NT2/D1 (cell line): ENCODE measurements around the gene NTM.

Experiments used
- DNase-seq: peaks from one replicate; pipeline ENCODE4 v3.0.0-alpha.2; 2011; ENCODE audit warnings: low read depth, low spot score
- H3K27me3 ChIP-seq: 2 replicates; pipeline ENCODE4 v1.6.0; 2011; ENCODE audit warnings: mild to moderate bottlenecking; ENCODE audit not compliant: insufficient read length, insufficient read depth
- H3K36me3 ChIP-seq: 2 replicates; pipeline ENCODE4 v1.6.1; 2011; ENCODE audit warnings: mild to moderate bottlenecking, low read length, mixed read lengths; ENCODE audit not compliant: insufficient read depth, insufficient read length
- H3K4me1 ChIP-seq: 2 replicates; pipeline ENCODE4 v1.5.1; 2011; ENCODE audit not compliant: insufficient read depth, insufficient read length
- H3K4me3 ChIP-seq: 2 replicates; pipeline ENCODE4 v1.5.1; 2011; ENCODE audit warnings: low read depth; ENCODE audit not compliant: insufficient read length
- H3K9ac ChIP-seq: 2 replicates; pipeline ENCODE4 v1.6.0; 2011; ENCODE audit warnings: low read depth; ENCODE audit not compliant: insufficient read length
- H3K9me3 ChIP-seq: 2 replicates; pipeline ENCODE4 v1.5.1; 2011; ENCODE audit warnings: mild to moderate bottlenecking, low read length; ENCODE audit not compliant: insufficient read depth
- SUZ12 ChIP-seq: IDR thresholded peaks from 2 replicates; pipeline ENCODE4 v1.6.1; 2011; ENCODE audit not compliant: insufficient read length, insufficient read depth; ENCODE audit errors: extremely low read depth
- YY1 ChIP-seq: IDR thresholded peaks from 2 replicates; pipeline ENCODE4 v1.6.1; 2011; ENCODE audit not compliant: insufficient read length, insufficient read depth
- ZNF274 ChIP-seq: IDR thresholded peaks from 2 replicates; pipeline ENCODE4 v1.6.1; 2011; ENCODE audit warnings: mild to moderate bottlenecking, low read depth, low read length

The NTM gene

DNA sequence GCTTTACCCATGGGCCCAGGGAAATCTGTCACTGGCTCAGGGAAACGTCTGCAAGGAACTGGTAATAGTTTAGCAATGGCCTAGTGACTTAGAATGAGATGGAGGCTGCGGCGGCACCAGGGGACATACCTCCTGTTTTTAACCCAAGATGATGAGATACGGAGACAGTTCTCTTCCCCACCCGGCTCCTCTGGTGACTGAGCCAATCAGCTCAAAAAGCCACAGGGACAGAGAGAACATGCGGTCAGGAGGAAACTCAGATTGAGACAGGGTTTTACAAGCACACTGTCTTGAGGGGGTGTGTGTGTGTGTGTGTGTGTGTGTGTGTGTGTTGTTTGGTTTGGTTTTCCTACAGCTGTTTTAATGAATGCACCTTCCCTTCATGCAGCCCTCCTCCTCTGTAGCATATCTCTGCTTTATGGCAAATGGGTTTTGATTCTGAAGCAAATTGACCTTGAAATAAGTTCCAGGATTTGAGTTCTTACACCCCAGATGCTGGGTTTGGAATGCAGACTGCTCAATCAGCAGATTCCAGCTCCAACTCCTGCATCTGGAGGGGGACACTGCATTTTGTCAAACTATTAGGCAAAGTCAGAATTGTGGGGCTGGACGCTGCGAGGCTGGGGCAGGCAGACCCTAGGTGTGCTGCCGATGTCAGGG is 246.2 kb downstream of the NTM start:
- no peak overlapping the region for H3K9ac ChIP-seq
- DNase-seq: no peak
- no peaks in the 10 kb centered on the region for H3K9me3 ChIP-seq
- TF ChIP-seq YY1: no peak
- TF ChIP-seq ZNF274: no peak
- TF ChIP-seq SUZ12: no peak
- H3K4me3 ChIP-seq: no peak overlapping the region
- H3K4me1 ChIP-seq: no peaks in the 10 kb centered on the region
- H3K36me3 ChIP-seq: no peaks in the 10 kb centered on the region
- H3K27me3 ChIP-seq: no peaks in the 10 kb centered on the region

DNA sequence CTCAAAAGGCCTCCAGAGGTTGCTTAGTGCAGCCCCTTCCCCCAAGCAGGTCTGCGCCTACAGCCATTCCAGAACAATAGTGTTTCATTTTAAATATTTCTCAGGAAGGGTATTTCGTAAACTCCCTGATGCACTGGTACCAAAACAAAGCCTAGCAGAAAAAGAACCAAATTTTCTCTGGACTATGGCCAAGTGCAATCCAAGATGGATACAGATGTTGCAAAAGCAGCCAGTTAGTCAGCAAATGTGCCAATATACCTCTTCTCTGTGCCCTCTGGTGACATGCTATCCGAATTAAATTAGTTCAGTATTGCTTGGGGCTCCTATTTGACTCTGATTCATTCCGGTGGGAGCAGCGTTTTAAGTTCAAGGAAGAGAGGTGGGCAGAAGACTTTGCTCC is 247.8 kb downstream of the NTM start:
- H3K27me3 ChIP-seq: no peaks in the 10 kb centered on the region

DNA sequence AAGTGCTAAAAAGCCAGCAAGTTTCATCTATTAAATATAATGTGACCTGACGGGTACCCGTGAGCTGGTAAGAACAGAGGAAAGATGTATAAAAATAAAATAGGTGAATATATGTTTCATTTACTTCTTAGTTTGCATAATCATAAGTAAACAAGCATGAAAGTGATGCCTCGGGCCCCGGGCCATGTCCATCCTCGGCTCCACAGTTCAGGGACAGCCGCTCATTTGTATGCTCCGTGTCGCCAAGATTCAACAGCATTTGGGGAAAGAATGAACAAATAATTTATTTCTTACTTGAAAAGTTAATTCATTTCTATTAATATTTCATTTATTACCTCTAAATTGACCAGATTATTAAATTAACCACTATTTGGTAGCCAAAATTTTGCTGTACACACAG is 251.8 kb downstream of the NTM start:
- TF ChIP-seq SUZ12 (no peak), YY1 (no peak), ZNF274 (no peak)
- H3K27me3 ChIP-seq: no peaks in the 10 kb centered on the region

More for the DNA sequence above, 247.8 kb downstream of the NTM start:
- TF ChIP-seq ZNF274 (no peak), SUZ12 (no peak), YY1 (no peak)
- H3K36me3 ChIP-seq: no peaks in the 10 kb centered on the region
- no peaks in the 10 kb centered on the region for H3K4me1 ChIP-seq
- no peak overlapping the region for H3K9ac ChIP-seq
- H3K4me3 ChIP-seq: no peak overlapping the region
- no peak for DNase-seq
- no peaks in the 10 kb centered on the region for H3K9me3 ChIP-seq

DNA sequence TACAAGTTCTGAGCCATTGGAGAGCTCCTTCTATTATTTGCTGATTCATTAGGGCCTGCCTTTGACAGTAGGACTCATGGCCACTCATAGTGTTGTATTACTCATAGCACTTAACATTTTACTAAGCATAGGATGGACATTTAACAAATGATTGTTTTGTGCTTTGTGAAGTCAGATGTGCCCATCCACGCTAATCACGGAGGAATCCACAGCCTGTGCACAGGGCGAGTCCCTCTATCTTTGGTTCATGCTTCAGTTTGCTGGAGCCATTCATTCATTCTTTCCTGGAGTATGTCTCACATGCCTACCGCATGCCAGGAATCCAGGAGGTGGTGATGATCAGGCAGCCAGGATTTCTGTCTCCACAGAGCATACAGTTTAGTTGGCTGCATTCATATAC is 254.1 kb downstream of the NTM start:
- Histone ChIP-seq H3K9me3 (no peaks in the 10 kb centered on the region), H3K27me3 (no peaks in the 10 kb centered on the region), H3K9ac (no peak overlapping the region), H3K4me3 (no peak overlapping the region), H3K36me3 (no peaks in the 10 kb centered on the region), H3K4me1 (no peaks in the 10 kb centered on the region)
- no peak for DNase-seq
- TF ChIP-seq YY1 (no peak), SUZ12 (no peak), ZNF274 (no peak)

More for the DNA sequence above, 251.8 kb downstream of the NTM start:
- Histone ChIP-seq H3K9ac (no peak overlapping the region), H3K36me3 (no peaks in the 10 kb centered on the region), H3K9me3 (no peaks in the 10 kb centered on the region), H3K4me1 (no peaks in the 10 kb centered on the region), H3K4me3 (no peak overlapping the region)
- no peak for DNase-seq

DNA sequence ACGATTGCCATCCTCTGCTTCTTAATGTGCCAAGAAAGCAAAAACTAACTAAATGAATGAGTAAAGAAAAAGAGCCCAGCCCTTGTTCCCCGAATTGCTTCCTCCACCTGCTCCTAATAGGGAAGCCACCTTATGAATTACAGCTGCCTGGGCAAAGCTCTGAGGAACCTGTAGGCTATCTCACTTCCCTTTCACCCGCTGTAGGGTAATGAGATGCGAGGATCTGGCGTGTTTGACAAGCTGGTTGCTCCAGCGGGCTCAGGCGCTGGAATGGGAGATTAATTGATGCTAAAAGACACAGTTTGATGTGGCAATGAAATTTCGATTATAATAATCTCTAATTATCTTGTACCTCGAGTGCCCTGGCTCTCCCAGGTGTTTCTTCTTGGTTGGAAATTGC is 256.4 kb downstream of the NTM start:
- no peak for TF ChIP-seq SUZ12
- no peak for TF ChIP-seq ZNF274
- TF ChIP-seq YY1: no peak
- Histone ChIP-seq H3K4me3 (no peak overlapping the region), H3K27me3 (no peaks in the 10 kb centered on the region), H3K9ac (no peak overlapping the region), H3K36me3 (no peaks in the 10 kb centered on the region), H3K4me1 (no peaks in the 10 kb centered on the region), H3K9me3 (no peaks in the 10 kb centered on the region)
- DNase-seq: no peak

DNA sequence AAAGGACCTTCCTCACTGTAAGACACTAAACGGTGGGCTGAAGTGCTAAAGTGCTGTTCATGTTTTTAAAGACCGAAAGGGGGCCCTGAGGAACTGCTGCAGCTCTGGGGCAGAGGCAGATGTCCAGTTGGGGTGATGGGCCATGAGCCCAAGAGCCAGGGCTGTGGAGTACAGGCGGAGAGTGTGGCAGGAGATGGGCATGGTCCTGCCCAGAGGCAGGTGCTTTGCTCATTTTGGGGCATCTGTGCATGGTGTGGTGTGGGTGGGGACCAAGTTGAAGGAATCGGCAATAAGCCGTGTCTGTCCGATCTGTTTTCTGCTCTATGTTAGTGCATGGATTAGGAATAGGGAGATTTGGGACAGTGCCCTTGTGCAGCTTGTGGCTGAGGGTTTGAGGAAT is 258.3 kb downstream of the NTM start:
- H3K36me3 ChIP-seq: no peaks in the 10 kb centered on the region
- no peaks in the 10 kb centered on the region for H3K27me3 ChIP-seq
- no peak for TF ChIP-seq ZNF274
- no peak for TF ChIP-seq SUZ12
- no peak for TF ChIP-seq YY1
- H3K4me1 ChIP-seq: no peaks in the 10 kb centered on the region
- no peak overlapping the region for H3K9ac ChIP-seq
- no peak for DNase-seq
- no peak overlapping the region for H3K4me3 ChIP-seq
- H3K9me3 ChIP-seq: no peaks in the 10 kb centered on the region

DNA sequence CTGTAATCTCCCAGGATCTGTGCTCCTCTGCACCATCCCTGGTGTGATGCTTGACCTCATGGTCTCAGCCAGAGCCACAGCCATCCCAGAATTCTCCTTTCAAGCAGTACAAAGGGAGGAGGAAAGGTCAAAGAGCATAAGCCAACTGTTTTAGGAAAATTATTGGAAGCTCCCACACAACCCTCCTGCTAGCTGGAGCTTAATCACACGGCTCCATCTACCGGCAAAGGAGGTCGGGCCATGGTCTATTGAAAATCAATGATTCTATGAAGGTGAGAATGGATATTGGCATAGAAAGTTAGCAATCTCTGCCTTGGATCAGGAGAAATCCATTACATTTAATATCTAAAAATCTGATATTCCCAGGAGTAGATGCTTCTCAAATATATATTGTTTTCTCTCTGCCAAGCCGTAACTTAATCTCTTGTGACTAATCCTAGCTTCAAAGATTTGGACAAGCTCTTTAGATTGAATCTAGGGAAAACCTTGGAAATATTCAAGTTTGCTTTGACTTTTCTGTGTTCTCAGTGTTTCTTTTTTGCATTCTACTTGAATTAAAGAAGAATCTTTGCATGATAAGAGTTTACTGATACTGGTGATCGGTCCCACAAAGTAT is 259.6 kb downstream of the NTM start:
- no peak overlapping the region for H3K4me3 ChIP-seq
- H3K36me3 ChIP-seq: no peaks in the 10 kb centered on the region
- no peaks in the 10 kb centered on the region for H3K9me3 ChIP-seq
- DNase-seq: no peak
- H3K27me3 ChIP-seq: no peaks in the 10 kb centered on the region
- no peak for TF ChIP-seq YY1
- no peak for TF ChIP-seq ZNF274
- TF ChIP-seq SUZ12: no peak
- no peak overlapping the region for H3K9ac ChIP-seq
- H3K4me1 ChIP-seq: no peaks in the 10 kb centered on the region
